PC-9 (cell line): Measurements from ENCODE around the gene MYH11. TPM values are rescaled to one million over a fixed set of nuclear protein-coding genes. Genes with fewer than 3 reads are reported as not detected.

Experiments
- BruUV-seq: library from RNA; stranded (reverse); fragments of 400-500 nt; replicated peaks from 2 replicates; lab custom pipeline; 2021; lab: Mats Ljungman, UMichigan
- CTCF ChIA-PET: fragments of 300-600 bp; sonication (Branson Sonifier 250); formaldehyde crosslinking; loops from one replicate; lab custom pipeline; 2022; ENCODE audit warnings: antibody characterized with exemption; lab: Charles Lee
- POLR2A ChIA-PET: fragments of 300-600 bp; sonication (Branson Sonifier 250); formaldehyde crosslinking; loops from one replicate; lab custom pipeline; 2022; ENCODE audit warnings: antibody characterized with exemption; ENCODE audit not compliant: unreplicated experiment; lab: Charles Lee
- DNase-seq, 2 experiments: peaks; one replicate each; pipeline versions ENCODE4 v3.0.0 to v3.0.0-alpha.2; 2015 to 2022; ENCODE audit warnings: mixed read lengths in 1 of 2
- H2AFZ ChIP-seq: fragments of 200-600 bp; sonication (generic); 2 replicates; pipeline ENCODE4 v1.8.1; 2017; ENCODE audit warnings: antibody characterized with exemption
- H3F3A ChIP-seq: fragments of 200-600 bp; sonication (generic); 2 replicates; pipeline ENCODE4 v1.8.1; 2017; ENCODE audit warnings: antibody characterized with exemption, mild to moderate bottlenecking, low read depth; ENCODE audit not compliant: insufficient read depth
- H3K27ac ChIP-seq: fragments of 200-600 bp; sonication (generic); 2 replicates; pipeline ENCODE4 v1.6.1; 2016; ENCODE audit warnings: mixed run types
- H3K27me3 ChIP-seq: fragments of 200-600 bp; sonication (generic); 2 replicates; pipeline ENCODE4 v1.6.1; 2016; ENCODE audit warnings: low read depth, mixed run types; ENCODE audit not compliant: insufficient read depth
- H3K36me3 ChIP-seq: fragments of 200-600 bp; sonication (generic); 2 replicates; pipeline ENCODE4 v1.6.1; 2016; ENCODE audit warnings: low read depth, mixed run types
- H3K4me1 ChIP-seq: fragments of 200-600 bp; sonication (generic); replicated peaks from 2 replicates; pipeline ENCODE4 v1.6.1; 2016; ENCODE audit warnings: mixed run types; ENCODE audit not compliant: insufficient read depth
- H3K4me2 ChIP-seq: fragments of 200-600 bp; sonication (generic); 2 replicates; pipeline ENCODE4 v1.6.1; 2017; ENCODE audit warnings: mixed run types
- H3K4me3 ChIP-seq: fragments of 200-600 bp; sonication (generic); 2 replicates; pipeline ENCODE4 v1.6.1; 2016; ENCODE audit warnings: mixed run types
- H3K79me2 ChIP-seq: fragments of 200-600 bp; sonication (generic); 2 replicates; pipeline ENCODE4 v1.6.1; 2017; ENCODE audit warnings: low read depth, mixed run types
- H3K9me2 ChIP-seq: fragments of 200-600 bp; sonication (generic); 2 replicates; pipeline ENCODE4 v1.8.1; 2017; ENCODE audit warnings: mild to moderate bottlenecking; ENCODE audit not compliant: insufficient read depth
- H3K9me3 ChIP-seq: fragments of 200-600 bp; sonication (generic); 2 replicates; pipeline ENCODE4 v1.8.1; 2016; ENCODE audit warnings: low read depth; ENCODE audit not compliant: insufficient read depth
- H4K20me1 ChIP-seq: fragments of 200-600 bp; sonication (generic); 2 replicates; pipeline ENCODE4 v1.8.1; 2017; ENCODE audit not compliant: insufficient read depth
- EZH2 ChIP-seq: fragments of 200-600 bp; sonication (generic); IDR thresholded peaks from 2 replicates; pipeline ENCODE4 v1.8.0; 2017; ENCODE audit warnings: antibody characterized with exemption, low read depth
- intact Hi-C: fragments of 100-400 bp; cut with micrococcal nuclease; formaldehyde crosslinking; loops from one replicate; pipeline ENCODE4 v1.10.0; 2022; ENCODE audit not compliant: unreplicated experiment
- total RNA-seq: library from RNA; stranded (reverse); gene quantifications from 2 replicates; pipeline ENCODE4 v1.2.3, GENCODE V29; 2021
- TF ChIP-seq, protein P1 (sequence below): fragments of 200-600 bp; sonication (generic); conservative IDR thresholded peaks from 2 replicates; pipeline ENCODE4 v1.6.1; 2017; ENCODE audit warnings: mixed run types, antibody characterized with exemption, mild to moderate bottlenecking, moderate library complexity

Gene MYH11
- total RNA-seq, 1 experiment from 2014 or later = 0.11 TPM

DNA sequence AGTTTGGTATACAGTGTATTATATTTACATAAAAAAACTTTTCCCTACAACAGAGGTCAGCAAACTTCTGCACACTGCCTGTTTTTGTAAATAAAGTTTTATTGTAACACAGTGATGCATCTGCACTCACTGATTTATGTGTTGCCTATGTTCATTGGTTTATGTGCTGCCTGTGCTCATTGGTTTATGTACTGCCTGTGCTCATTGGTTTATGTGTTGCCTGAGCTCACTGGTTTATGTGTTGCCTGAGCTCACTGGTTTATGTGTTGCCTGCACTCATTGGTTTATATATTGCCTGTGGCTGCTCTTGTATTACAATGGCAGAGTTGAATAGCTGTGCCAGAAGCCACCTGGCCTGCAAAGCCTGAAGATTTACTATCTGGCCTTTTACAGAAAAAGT lies 81.6 kb downstream of the MYH11 start:
- Histone ChIP-seq H3K4me3 (no peak overlapping the region), H3K4me1 (no peaks in the 10 kb centered on the region), H3K9me3 (no peaks in the 10 kb centered on the region), H4K20me1 (no peaks in the 10 kb centered on the region), H2AFZ (no peak overlapping the region), H3K36me3 (no peaks in the 10 kb centered on the region), H3K27ac (no peak overlapping the region), H3K79me2 (no peaks in the 10 kb centered on the region), H3K4me2 (no peak overlapping the region), H3F3A (no peaks in the 10 kb centered on the region), H3K9me2 (no peaks in the 10 kb centered on the region), H3K27me3 (no peaks in the 10 kb centered on the region)
- ChIA-PET POLR2A (interaction anchor here (0.5 kb wide), 1 partner anchor 341 kb away, joined by 3 read pairs; the partner anchor contains the start of gene BMERB1), CTCF (interaction anchor here (0.6 to 1.1 kb wide), 2 partner anchors 47 to 57 kb away, joined by 9 to 12 read pairs; no protein-coding TSS in a partner anchor)
- no peak for DNase-seq
- BruUV-seq = no TSS peak
- intact Hi-C loops = loop anchor here (5.0 kb wide), 1 partner anchor 47 kb away; no protein-coding TSS in a partner anchor
- TF ChIP-seq EZH2 = no peak
- TF ChIP-seq, protein P1, sequence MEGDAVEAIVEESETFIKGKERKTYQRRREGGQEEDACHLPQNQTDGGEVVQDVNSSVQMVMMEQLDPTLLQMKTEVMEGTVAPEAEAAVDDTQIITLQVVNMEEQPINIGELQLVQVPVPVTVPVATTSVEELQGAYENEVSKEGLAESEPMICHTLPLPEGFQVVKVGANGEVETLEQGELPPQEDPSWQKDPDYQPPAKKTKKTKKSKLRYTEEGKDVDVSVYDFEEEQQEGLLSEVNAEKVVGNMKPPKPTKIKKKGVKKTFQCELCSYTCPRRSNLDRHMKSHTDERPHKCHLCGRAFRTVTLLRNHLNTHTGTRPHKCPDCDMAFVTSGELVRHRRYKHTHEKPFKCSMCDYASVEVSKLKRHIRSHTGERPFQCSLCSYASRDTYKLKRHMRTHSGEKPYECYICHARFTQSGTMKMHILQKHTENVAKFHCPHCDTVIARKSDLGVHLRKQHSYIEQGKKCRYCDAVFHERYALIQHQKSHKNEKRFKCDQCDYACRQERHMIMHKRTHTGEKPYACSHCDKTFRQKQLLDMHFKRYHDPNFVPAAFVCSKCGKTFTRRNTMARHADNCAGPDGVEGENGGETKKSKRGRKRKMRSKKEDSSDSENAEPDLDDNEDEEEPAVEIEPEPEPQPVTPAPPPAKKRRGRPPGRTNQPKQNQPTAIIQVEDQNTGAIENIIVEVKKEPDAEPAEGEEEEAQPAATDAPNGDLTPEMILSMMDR = no peak

DNA sequence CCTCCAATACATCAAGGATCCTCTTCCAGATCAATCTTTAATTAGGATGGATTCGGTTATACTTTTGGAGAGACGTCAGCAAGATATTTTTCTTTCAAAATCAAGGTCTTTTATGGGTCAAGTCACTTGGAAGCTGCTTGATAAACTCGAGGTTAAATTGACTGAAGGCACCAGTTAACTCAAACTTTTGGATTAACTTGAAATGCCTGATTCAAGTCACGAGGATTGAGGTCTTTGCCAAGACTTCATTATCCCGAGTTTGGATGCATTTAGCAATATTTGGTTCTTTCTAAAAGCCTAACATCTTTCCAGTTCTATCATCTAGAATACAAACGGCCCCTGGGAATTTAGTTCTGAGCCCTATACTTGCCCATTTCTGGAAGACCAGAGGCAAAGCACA lies 82.9 kb downstream of the MYH11 start:
- no peak overlapping the region for H3K27ac ChIP-seq
- ChIA-PET CTCF (no interaction called here), POLR2A (no interaction called here)
- H3K79me2 ChIP-seq = no peaks in the 10 kb centered on the region
- H3K27me3 ChIP-seq = no peaks in the 10 kb centered on the region
- H3K4me2 ChIP-seq = no peak overlapping the region
- intact Hi-C loops = no loop called here
- H3K9me3 ChIP-seq = no peaks in the 10 kb centered on the region
- H3K4me1 ChIP-seq = no peaks in the 10 kb centered on the region
- no peak for DNase-seq
- no peaks in the 10 kb centered on the region for H3K9me2 ChIP-seq
- H2AFZ ChIP-seq = no peak overlapping the region
- no peaks in the 10 kb centered on the region for H4K20me1 ChIP-seq
- no peaks in the 10 kb centered on the region for H3K36me3 ChIP-seq
- no peaks in the 10 kb centered on the region for H3F3A ChIP-seq
- no peak for TF ChIP-seq EZH2
- TF ChIP-seq, protein P1 = no peak
- BruUV-seq = no TSS peak
- H3K4me3 ChIP-seq = no peak overlapping the region

DNA sequence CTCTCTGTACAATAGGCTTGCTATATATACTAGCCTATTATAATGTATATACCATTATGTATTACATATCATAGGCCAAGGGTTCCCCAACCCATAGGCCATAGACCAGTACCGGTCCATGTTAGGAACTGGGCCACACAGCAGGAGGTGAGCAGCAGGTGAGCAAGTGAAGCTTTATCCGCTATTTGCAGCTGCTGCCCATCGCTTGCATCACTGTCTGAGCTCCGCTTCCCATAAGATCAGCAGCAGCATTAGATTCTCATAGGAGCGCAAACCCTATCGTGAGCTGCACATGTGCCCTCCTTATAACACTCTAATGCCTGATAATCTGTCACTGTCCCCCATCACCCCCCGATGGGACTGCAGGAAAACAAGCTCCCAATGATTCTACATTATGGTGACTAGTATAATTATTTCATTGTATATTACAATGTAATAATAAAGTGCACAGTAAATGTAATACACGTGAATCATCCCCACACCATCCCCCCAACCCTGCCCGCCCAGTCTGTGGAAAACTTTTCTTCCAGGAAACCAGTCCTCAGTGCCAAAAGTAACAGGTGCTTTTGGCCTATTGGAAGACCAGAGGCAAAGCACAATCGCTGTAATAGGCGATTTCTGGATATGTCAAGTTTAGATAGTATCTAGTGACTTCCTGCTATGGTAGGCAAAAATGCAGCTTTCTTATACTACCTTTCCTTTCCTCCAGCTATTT lies 84.1 kb downstream of the MYH11 start:
- Histone ChIP-seq H3F3A (no peaks in the 10 kb centered on the region), H3K4me3 (no peak overlapping the region), H3K4me1 (no peaks in the 10 kb centered on the region), H4K20me1 (no peaks in the 10 kb centered on the region), H3K9me3 (no peaks in the 10 kb centered on the region), H3K4me2 (no peak overlapping the region), H3K9me2 (no peaks in the 10 kb centered on the region), H3K27me3 (no peaks in the 10 kb centered on the region), H2AFZ (no peak overlapping the region), H3K36me3 (no peaks in the 10 kb centered on the region), H3K79me2 (no peaks in the 10 kb centered on the region), H3K27ac (no peak overlapping the region)
- BruUV-seq = no TSS peak
- no peak for TF ChIP-seq EZH2
- TF ChIP-seq, protein P1 = no peak
- intact Hi-C loops = no loop called here
- no peak for DNase-seq
- CTCF ChIA-PET = interaction anchor here (0.9 to 1.1 kb wide), 2 partner anchors 9 to 259 kb away, joined by 3 to 19 read pairs; no protein-coding TSS in a partner anchor
- POLR2A ChIA-PET = interaction anchor here (0.6 kb wide), 1 partner anchor 363 kb away, joined by 3 read pairs; no protein-coding TSS in a partner anchor
